ENCODE results near the gene DGCR8.

DGCR8 gene

GRCh38 chr22:20036084-20036482, 44.0 kb upstream of the DGCR8 start:
- Histone ChIP-seq H3K4me3 (ENCODE audit: low read length) (peak overlapping the region; percentile 48), H3K27me3 (ENCODE audit: control insufficient read depth, low read length) (no peaks in the 10 kb centered on the region), H3K4me2 (ENCODE audit: low read length) (peak overlapping the region; percentile 65), H3K9me2 (replicated peaks; ENCODE audit: control insufficient read depth, low read length) (no peaks in the 10 kb centered on the region), H3K79me2 (ENCODE audit: control insufficient read depth, low read length) (peaks cover 43% of the 10 kb centered on the region), H3F3A (ENCODE audit: control insufficient read depth, insufficient read depth) (peaks cover 8% of the 10 kb centered on the region; the same call in 1 of the 2 replicates), H3K4me1 (ENCODE audit: control insufficient read depth, low read length) (peaks cover 73% of the 10 kb centered on the region), H3K27ac (ENCODE audit: low read depth, low read length) (peak overlapping the region; percentile 92), H4K20me1 (ENCODE audit: control insufficient read depth, insufficient read depth, low read depth, low read length) (no peaks in the 10 kb centered on the region), H3K36me3 (ENCODE audit: control insufficient read depth, low read length) (peaks cover 30% of the 10 kb centered on the region), H3K9me3 (ENCODE audit: control insufficient read depth, insufficient read depth, low read length) (peaks cover 8% of the 10 kb centered on the region; the same call in 1 of the 2 replicates)
- TF ChIP-seq, protein P1, sequence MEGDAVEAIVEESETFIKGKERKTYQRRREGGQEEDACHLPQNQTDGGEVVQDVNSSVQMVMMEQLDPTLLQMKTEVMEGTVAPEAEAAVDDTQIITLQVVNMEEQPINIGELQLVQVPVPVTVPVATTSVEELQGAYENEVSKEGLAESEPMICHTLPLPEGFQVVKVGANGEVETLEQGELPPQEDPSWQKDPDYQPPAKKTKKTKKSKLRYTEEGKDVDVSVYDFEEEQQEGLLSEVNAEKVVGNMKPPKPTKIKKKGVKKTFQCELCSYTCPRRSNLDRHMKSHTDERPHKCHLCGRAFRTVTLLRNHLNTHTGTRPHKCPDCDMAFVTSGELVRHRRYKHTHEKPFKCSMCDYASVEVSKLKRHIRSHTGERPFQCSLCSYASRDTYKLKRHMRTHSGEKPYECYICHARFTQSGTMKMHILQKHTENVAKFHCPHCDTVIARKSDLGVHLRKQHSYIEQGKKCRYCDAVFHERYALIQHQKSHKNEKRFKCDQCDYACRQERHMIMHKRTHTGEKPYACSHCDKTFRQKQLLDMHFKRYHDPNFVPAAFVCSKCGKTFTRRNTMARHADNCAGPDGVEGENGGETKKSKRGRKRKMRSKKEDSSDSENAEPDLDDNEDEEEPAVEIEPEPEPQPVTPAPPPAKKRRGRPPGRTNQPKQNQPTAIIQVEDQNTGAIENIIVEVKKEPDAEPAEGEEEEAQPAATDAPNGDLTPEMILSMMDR (IDR thresholded peaks at IDR 0.05; ENCODE audit: low read depth, low read length, poor library complexity, severe bottlenecking) = no peak
- no peak for TF ChIP-seq EZH2phosphoT487 (IDR thresholded peaks at IDR 0.05; ENCODE audit: borderline replicate concordance, low read length)

- Histone ChIP-seq H3K27ac (ENCODE audit: low read depth, low read length) (peak overlapping the region; percentile 92; the same call in 1 of the 2 replicates), H3K9me2 (replicated peaks; ENCODE audit: control insufficient read depth, low read length) (no peaks in the 10 kb centered on the region), H3K27me3 (ENCODE audit: control insufficient read depth, low read length) (no peaks in the 10 kb centered on the region), H3K4me3 (ENCODE audit: low read length) (peak overlapping the region; percentile 48), H4K20me1 (ENCODE audit: control insufficient read depth, insufficient read depth, low read depth, low read length) (no peaks in the 10 kb centered on the region), H3K79me2 (ENCODE audit: control insufficient read depth, low read length) (peaks cover 37% of the 10 kb centered on the region), H3K4me1 (ENCODE audit: control insufficient read depth, low read length) (peaks cover 67% of the 10 kb centered on the region), H3K36me3 (ENCODE audit: control insufficient read depth, low read length) (peaks cover 30% of the 10 kb centered on the region), H3K9me3 (ENCODE audit: control insufficient read depth, insufficient read depth, low read length) (peaks cover 8% of the 10 kb centered on the region; the same call in 1 of the 2 replicates), H3F3A (ENCODE audit: control insufficient read depth, insufficient read depth) (peaks cover 8% of the 10 kb centered on the region; the same call in 1 of the 2 replicates), H3K4me2 (ENCODE audit: low read length) (peak overlapping the region; percentile 65)
- no peak for TF ChIP-seq EZH2phosphoT487 (IDR thresholded peaks at IDR 0.05; ENCODE audit: borderline replicate concordance, low read length)
- TF ChIP-seq, protein P1 (IDR thresholded peaks at IDR 0.05; ENCODE audit: low read depth, low read length, poor library complexity, severe bottlenecking) = no peak
Measured at GRCh38 chr22:20036535-20037392, 43.3 kb upstream of the DGCR8 start.

GRCh38 chr22:20037419-20037818, 42.6 kb upstream of the DGCR8 start:
- no peaks in the 10 kb centered on the region for H3K9me2 ChIP-seq (replicated peaks; ENCODE audit: control insufficient read depth, low read length)
- H3K79me2 ChIP-seq (ENCODE audit: control insufficient read depth, low read length) = peaks cover 31% of the 10 kb centered on the region
- H3K4me1 ChIP-seq (ENCODE audit: control insufficient read depth, low read length) = peaks cover 60% of the 10 kb centered on the region
- TF ChIP-seq, protein P1 (IDR thresholded peaks at IDR 0.05; ENCODE audit: low read depth, low read length, poor library complexity, severe bottlenecking) = no peak
- no peak for TF ChIP-seq EZH2phosphoT487 (IDR thresholded peaks at IDR 0.05; ENCODE audit: borderline replicate concordance, low read length)
- peaks cover 29% of the 10 kb centered on the region for H3K36me3 ChIP-seq (ENCODE audit: control insufficient read depth, low read length)
- H3F3A ChIP-seq (ENCODE audit: control insufficient read depth, insufficient read depth) = peaks cover 8% of the 10 kb centered on the region; the same call in 1 of the 2 replicates
- no peak overlapping the region for H3K4me3 ChIP-seq (ENCODE audit: low read length)
- 0 out of 2 replicates have a peak overlapping the region, but pooled peaks have one; percentile 9 for H3K27ac ChIP-seq (ENCODE audit: low read depth, low read length)
- peaks cover 8% of the 10 kb centered on the region; the same call in 1 of the 2 replicates for H3K9me3 ChIP-seq (ENCODE audit: control insufficient read depth, insufficient read depth, low read length)
- H4K20me1 ChIP-seq (ENCODE audit: control insufficient read depth, insufficient read depth, low read depth, low read length) = no peaks in the 10 kb centered on the region
- peak overlapping the region; percentile 38 for H3K4me2 ChIP-seq (ENCODE audit: low read length)
- no peaks in the 10 kb centered on the region for H3K27me3 ChIP-seq (ENCODE audit: control insufficient read depth, low read length)

Data from DOHH2 (cell line).